Caco-2 (cell line): ENCODE data around the gene CRTC2. TPM values are rescaled to one million over a fixed set of nuclear protein-coding genes. Genes with fewer than 3 reads are reported as not detected.

Experiments used
- BruUV-seq: library from RNA; stranded (reverse); fragments of 400-500 nt; replicated peaks from 2 replicates; lab custom pipeline; 2021; lab: Mats Ljungman, UMichigan
- CTCF ChIA-PET: fragments of 300-600 bp; sonication (Branson Sonifier 250); formaldehyde crosslinking; loops from one replicate; lab custom pipeline; 2022; ENCODE audit warnings: antibody characterized with exemption; lab: Charles Lee
- POLR2A ChIA-PET: fragments of 300-600 bp; sonication (Branson Sonifier 250); formaldehyde crosslinking; loops from one replicate; lab custom pipeline; 2022; ENCODE audit warnings: antibody characterized with exemption; lab: Charles Lee
- DNase-seq, 2 experiments: peaks; one replicate each; pipeline versions ENCODE4 v3.0.0 to v3.0.0-alpha.2; 2020 to 2022
- H3K27me3 ChIP-seq: replicated peaks from 2 replicates; pipeline ENCODE4 v1.6.0; 2011; ENCODE audit warnings: low read length; ENCODE audit not compliant: control insufficient read depth, insufficient read depth
- H3K36me3 ChIP-seq: 2 replicates; pipeline ENCODE4 v1.5.1; 2011; ENCODE audit warnings: low read length; ENCODE audit not compliant: control insufficient read depth, insufficient read depth
- H3K4me1 ChIP-seq: fragments of 250-450 bp; sonication (Bioruptor Pico); 2 replicates; pipeline ENCODE4 v1.5.1; 2020; ENCODE audit warnings: mild to moderate bottlenecking
- H3K4me3 ChIP-seq: 2 replicates; pipeline ENCODE4 v1.5.1; 2011; ENCODE audit warnings: low read depth, mild to moderate bottlenecking, control low read depth, low read length
- H3K9me3 ChIP-seq: fragments of 250-450 bp; sonication (Bioruptor Pico); 2 replicates; pipeline ENCODE4 v1.5.1; 2020; ENCODE audit warnings: mild to moderate bottlenecking, moderate library complexity
- H3K27ac Mint-ChIP-seq: one replicate; pipeline ENCODE4 v1.8.0; 2022; ENCODE audit warnings: mixed read lengths; ENCODE audit not compliant: unreplicated experiment
- H3K27me3 Mint-ChIP-seq: one replicate; pipeline ENCODE4 v1.8.0; 2022; ENCODE audit warnings: mixed read lengths; ENCODE audit not compliant: insufficient read depth, unreplicated experiment
- H3K36me3 Mint-ChIP-seq: one replicate; pipeline ENCODE4 v1.8.0; 2022; ENCODE audit warnings: mild to moderate bottlenecking, mixed read lengths; ENCODE audit not compliant: insufficient read depth, unreplicated experiment
- H3K4me1 Mint-ChIP-seq: one replicate; pipeline ENCODE4 v1.8.0; 2022; ENCODE audit warnings: low read depth, mixed read lengths; ENCODE audit not compliant: unreplicated experiment
- H3K4me3 Mint-ChIP-seq: one replicate; pipeline ENCODE4 v1.8.0; 2022; ENCODE audit warnings: mild to moderate bottlenecking, moderate library complexity, mixed read lengths; ENCODE audit not compliant: unreplicated experiment
- H3K9me3 Mint-ChIP-seq: one replicate; pipeline ENCODE4 v1.8.0; 2022; ENCODE audit warnings: mixed read lengths; ENCODE audit not compliant: unreplicated experiment
- CTCF ChIP-seq, 2 experiments: fragments of 200-600 bp in 1 of 2; IDR thresholded peaks; 1 replicate in 1 of 2; 2 replicates in 1 of 2; pipeline versions ENCODE4 v1.5.1 to v1.8.0; 2011 to 2022; ENCODE audit warnings: antibody characterized with exemption in 1 of 2, control low read depth in 1 of 2, inconsistent platforms in 1 of 2, low read depth in 1 of 2, low read length in 1 of 2, mild to moderate bottlenecking in 1 of 2, moderate library complexity in 1 of 2; ENCODE audit not compliant: insufficient read depth in 1 of 2, severe bottlenecking in 1 of 2, unreplicated experiment in 1 of 2
- intact Hi-C: fragments of 100-400 bp; cut with micrococcal nuclease; formaldehyde crosslinking; loops from one replicate; pipeline ENCODE4 v1.10.0; 2022; ENCODE audit not compliant: unreplicated experiment
- total RNA-seq: library from RNA; stranded (reverse); gene quantifications from 2 replicates; pipeline ENCODE4 v1.2.3, GENCODE V29; 2022

Gene CRTC2
- total RNA-seq, 1 experiment from 2014 or later, result 24.4 TPM

- peaks cover 75% of the 10 kb centered on the region for H3K36me3 Mint-ChIP-seq
- intact Hi-C loops, result loop anchor here (1.0 to 2.0 kb wide), 2 partner anchors 24 to 40 kb away; partner anchors contain the start of genes GATAD2B and RAB13
- no TSS peak for BruUV-seq
These were observed 3.9 kb upstream of the CRTC2 start for GRCh38 chr1:153962088-153963029.

GRCh38 chr1:153961421-153961820 is 3.0 kb upstream of the CRTC2 start:
- BruUV-seq, result no TSS peak
- H3K9me3 Mint-ChIP-seq, result no peaks in the 10 kb centered on the region
- no peaks in the 10 kb centered on the region for H3K27me3 Mint-ChIP-seq
- H3K4me3 Mint-ChIP-seq, result peak overlapping the region; percentile 81
- intact Hi-C loops, result no loop called here
- ChIA-PET POLR2A (no interaction called here), CTCF (no interaction called here)
- peaks cover 30% of the 10 kb centered on the region for H3K4me1 Mint-ChIP-seq
- peak overlapping the region; percentile 72; the same call in 1 of the 2 replicates for H3K4me3 ChIP-seq
- peaks cover 74% of the 10 kb centered on the region for H3K36me3 Mint-ChIP-seq
- no peak for DNase-seq
- H3K4me1 ChIP-seq, result peaks cover 21% of the 10 kb centered on the region
- no peaks in the 10 kb centered on the region for H3K27me3 ChIP-seq
- peak overlapping the region; percentile 93 for H3K27ac Mint-ChIP-seq
- peaks cover 4% of the 10 kb centered on the region for H3K36me3 ChIP-seq
- TF ChIP-seq CTCF (IDR thresholded peaks at IDR 0.05; ENCODE audit: insufficient read depth in 1 of 2, low read depth in 1 of 2, low read length in 1 of 2, severe bottlenecking in 1 of 2, unreplicated experiment in 1 of 2), result no peak
- no peaks in the 10 kb centered on the region for H3K9me3 ChIP-seq

More at GRCh38 chr1:153962088-153963029, 3.9 kb upstream of the CRTC2 start:
- no peaks in the 10 kb centered on the region for H3K27me3 Mint-ChIP-seq
- H3K4me3 ChIP-seq, result peak overlapping the region; percentile 72
- H3K27me3 ChIP-seq, result no peaks in the 10 kb centered on the region
- peaks cover 4% of the 10 kb centered on the region for H3K36me3 ChIP-seq
- POLR2A ChIA-PET, result interaction anchor here (1.0 to 6.3 kb wide), 6 partner anchors 10 to 328 kb away, joined by 3 to 105 read pairs (median 10); partner anchors contain the start of genes DENND4B, GATAD2B and JTB
- peaks cover 14% of the 10 kb centered on the region for H3K4me1 ChIP-seq
- CTCF ChIA-PET, result interaction anchor here (0.7 to 2.5 kb wide), 4 partner anchors 16 to 265 kb away, joined by 3 to 14 read pairs (median 4); partner anchors contain the start of genes DENND4B and GATAD2B
- peak overlapping the region; percentile 93 for H3K27ac Mint-ChIP-seq
- peak overlapping the region; percentile 81 for H3K4me3 Mint-ChIP-seq
- H3K4me1 Mint-ChIP-seq, result peaks cover 30% of the 10 kb centered on the region
- H3K9me3 ChIP-seq, result no peaks in the 10 kb centered on the region
- peak in 1 of 2 experiments; percentile 32 for DNase-seq
- H3K9me3 Mint-ChIP-seq, result no peaks in the 10 kb centered on the region
- no peak for TF ChIP-seq CTCF (IDR thresholded peaks at IDR 0.05; ENCODE audit: insufficient read depth in 1 of 2, low read depth in 1 of 2, low read length in 1 of 2, severe bottlenecking in 1 of 2, unreplicated experiment in 1 of 2)

GRCh38 chr1:153960206-153960605 is 1.8 kb upstream of the CRTC2 start:
- H3K9me3 ChIP-seq, result no peaks in the 10 kb centered on the region
- ChIA-PET CTCF (no interaction called here), POLR2A (no interaction called here)
- intact Hi-C loops, result no loop called here
- Mint-ChIP-seq H3K4me3 (peak overlapping the region; percentile 22), H3K27ac (no peak overlapping the region), H3K9me3 (no peaks in the 10 kb centered on the region), H3K36me3 (peaks cover 68% of the 10 kb centered on the region), H3K27me3 (no peaks in the 10 kb centered on the region), H3K4me1 (peaks cover 21% of the 10 kb centered on the region)
- no TSS peak for BruUV-seq
- H3K27me3 ChIP-seq, result no peaks in the 10 kb centered on the region
- H3K36me3 ChIP-seq, result peaks cover 4% of the 10 kb centered on the region
- H3K4me3 ChIP-seq, result no peak overlapping the region
- no peak for DNase-seq
- TF ChIP-seq CTCF (IDR thresholded peaks at IDR 0.05; ENCODE audit: insufficient read depth in 1 of 2, low read depth in 1 of 2, low read length in 1 of 2, severe bottlenecking in 1 of 2, unreplicated experiment in 1 of 2), result no peak
- peaks cover 13% of the 10 kb centered on the region for H3K4me1 ChIP-seq
